HG02571 (cell line): ENCODE measurements around the gene CLIC1.

Source experiments
- ATAC-seq: cut with Tn5 transposase; IDR thresholded peaks from one replicate; pipeline ENCODE4 v1.9.1; 2021; ENCODE audit warnings: mild to moderate bottlenecking, moderate library complexity; ENCODE audit not compliant: unreplicated experiment

CLIC1 gene

GRCh38 chr6:31739639-31740396 lies 3.5 kb upstream of the CLIC1 start, which contains the start of gene MSH5:
TSS of gene MSH5 (plus strand) at chr6:31740005. CDS start at chr6:31740467, 462 bp downstream.
- ATAC-seq, result peak; percentile 77

- no peak for ATAC-seq
These were observed 2.0 kb upstream of the CLIC1 start for GRCh38 chr6:31737991-31738979.

- no peak for ATAC-seq
These were observed 1.1 kb upstream of the CLIC1 start for GRCh38 chr6:31737315-31737990.

DNA sequence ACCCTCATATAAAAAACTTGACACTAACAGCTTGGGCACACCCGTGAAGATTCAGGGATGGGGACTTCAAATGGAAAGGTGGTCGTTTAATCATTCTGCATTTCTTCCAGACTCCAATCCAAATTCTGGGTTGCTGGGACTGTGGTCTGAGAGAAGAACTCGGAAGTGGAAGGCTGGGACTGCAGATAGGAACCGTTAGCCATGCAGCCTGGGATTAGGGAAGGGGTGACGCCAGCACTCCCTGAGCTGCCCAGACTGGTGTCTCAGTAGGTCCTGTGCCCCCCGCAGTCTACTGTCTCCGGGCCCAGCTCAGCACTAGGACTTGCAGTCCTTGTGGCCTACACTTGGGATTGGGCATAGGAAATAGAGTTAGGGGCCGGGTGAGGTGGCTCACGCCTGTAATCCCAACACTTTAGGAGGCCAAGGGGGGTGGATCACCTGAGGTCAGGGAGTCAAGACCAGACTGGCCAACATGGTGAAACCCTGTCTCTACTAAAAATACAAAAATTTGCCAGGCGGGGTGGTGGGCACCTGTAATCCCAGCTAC lies 511 bp upstream of the CLIC1 start:
- no peak for ATAC-seq

- ATAC-seq, result no peak
These were observed 1.4 kb downstream of the CLIC1 start for GRCh38 chr6:31734821-31735406.

GRCh38 chr6:31734247-31734820 lies 2.0 kb downstream of the CLIC1 start:
- no peak for ATAC-seq

- no peak for ATAC-seq
These were observed 2.6 kb downstream of the CLIC1 start for GRCh38 chr6:31733734-31734133.

DNA sequence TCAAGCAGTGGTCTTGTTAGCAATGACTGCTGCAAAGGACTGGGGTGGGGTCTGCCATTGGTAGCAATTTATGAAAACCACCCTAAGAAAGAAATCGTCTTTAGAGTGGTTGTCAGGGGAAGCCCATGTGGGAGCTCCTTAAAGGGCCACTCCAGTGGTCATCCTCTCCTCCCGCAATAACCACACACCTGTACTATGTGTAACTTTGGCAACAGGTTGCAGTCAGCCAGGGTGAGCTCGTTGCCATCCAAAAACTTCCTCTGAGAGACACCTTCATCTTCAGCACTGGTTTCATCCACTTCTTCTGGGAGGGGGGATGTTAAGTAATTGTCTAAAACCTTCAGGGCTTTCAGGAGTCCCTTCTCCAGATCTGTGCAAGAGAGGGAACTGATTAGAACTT lies 4.3 kb downstream of the CLIC1 start:
- ATAC-seq, result no peak

DNA sequence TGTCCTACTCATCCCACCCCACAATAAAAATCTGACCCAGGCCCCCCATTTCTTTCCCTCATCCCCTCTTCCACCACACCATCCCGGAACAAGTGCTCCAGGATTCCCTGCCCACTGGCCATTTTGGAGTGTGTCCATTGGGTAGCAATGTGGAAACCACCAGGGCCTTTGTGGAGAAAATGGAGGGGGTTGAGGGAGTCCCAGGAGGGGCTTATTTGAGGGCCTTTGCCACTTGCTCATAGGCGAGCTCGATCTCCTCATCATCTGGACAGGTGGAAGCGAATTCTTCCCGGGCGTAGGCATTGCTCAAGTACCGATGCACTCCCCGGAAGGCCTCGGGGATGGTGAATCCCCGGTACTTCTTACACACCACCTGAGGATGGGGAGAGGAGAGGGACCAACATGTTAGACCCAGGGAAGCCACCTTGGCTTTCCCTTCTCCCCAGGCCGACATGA lies 5.7 kb downstream of the CLIC1 start:
- no peak for ATAC-seq

GRCh38 chr6:31729979-31730630 lies 6.2 kb downstream of the CLIC1 start:
- peak; percentile 44 for ATAC-seq

GRCh38 chr6:31729515-31729978 lies 6.8 kb downstream of the CLIC1 start:
- ATAC-seq, result peak; percentile 37

- ATAC-seq, result no peak
These were observed 7.4 kb downstream of the CLIC1 start, which contains the start of gene DDAH2 for GRCh38 chr6:31728767-31729514. TSS of gene DDAH2 (minus strand) at chr6:31729299. CDS start at chr6:31729161, 138 bp downstream.

- no peak for ATAC-seq
These were observed 8.3 kb downstream of the CLIC1 start for GRCh38 chr6:31727717-31728671.

DNA sequence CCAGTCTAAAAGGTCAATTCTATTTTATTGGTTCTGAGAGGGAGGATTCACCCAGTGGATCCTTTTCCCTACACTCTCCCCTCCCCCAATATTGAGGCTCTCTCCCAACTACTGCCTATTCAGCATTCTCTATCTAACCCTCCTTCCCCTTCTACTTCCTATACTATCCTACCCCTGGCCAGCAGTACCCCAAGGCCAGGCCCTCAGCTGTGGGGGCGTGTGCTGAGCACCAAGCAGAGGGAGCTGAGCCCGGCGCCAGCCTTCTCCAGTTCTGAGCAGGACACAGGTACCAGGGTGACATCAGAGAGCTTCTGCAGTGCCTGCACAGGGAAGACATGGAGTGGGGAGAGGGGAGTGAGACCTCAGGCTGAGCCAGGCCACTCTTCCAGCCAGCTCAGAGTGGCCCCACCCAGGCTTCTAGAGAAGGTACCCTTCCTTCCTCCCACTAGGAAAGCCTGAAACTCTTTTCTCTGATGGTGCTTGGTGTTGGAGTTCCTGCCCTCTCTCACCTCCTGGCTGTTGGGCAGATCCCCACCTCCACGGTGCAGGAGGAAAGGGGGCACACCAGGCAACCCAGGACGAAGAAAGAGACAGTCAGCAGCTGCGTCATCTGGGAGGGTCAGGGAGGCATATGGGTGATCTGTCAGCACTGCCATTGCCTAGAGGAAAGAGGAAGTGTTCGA lies 9.2 kb downstream of the CLIC1 start:
- ATAC-seq, result no peak

GRCh38 chr6:31725502-31726350 lies 10.6 kb downstream of the CLIC1 start:
- ATAC-seq, result no peak
